GM21619 (cell line): ENCODE results near the gene LHFPL5.

Experiments
- ATAC-seq: cut with Tn5 transposase; IDR thresholded peaks from one replicate; pipeline ENCODE4 v1.9.1; 2021; ENCODE audit not compliant: unreplicated experiment

The LHFPL5 gene

GRCh38 chr6:35804996-35805736, at the start of gene LHFPL5:
Gene LHFPL5, plus strand, starts transcription at chr6:35805352. Its CDS starts 319 bp downstream, at chr6:35805671.
- no peak for ATAC-seq

- no peak for ATAC-seq
Measured at GRCh38 chr6:35757456-35758123, 47.6 kb upstream of the LHFPL5 start.

DNA sequence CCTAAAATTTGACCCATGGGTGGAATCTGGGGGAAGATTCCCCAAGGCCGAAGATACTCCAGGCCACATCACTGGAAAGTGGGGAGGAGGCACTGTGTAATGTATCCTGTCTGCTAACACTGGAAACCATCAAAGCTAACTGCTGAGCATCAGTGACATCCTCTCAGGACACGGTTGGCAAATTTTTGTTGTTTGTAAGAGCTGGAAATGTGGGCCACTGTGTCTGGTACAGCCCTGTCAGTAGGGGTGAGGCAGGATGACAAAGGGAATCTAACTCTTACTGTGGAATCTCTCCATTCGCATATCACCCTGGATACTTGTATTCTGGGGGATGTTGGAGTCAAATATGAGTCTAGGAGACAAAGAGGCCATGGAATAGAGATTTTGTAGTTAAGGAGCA, 45.7 kb upstream of the LHFPL5 start:
- ATAC-seq = no peak

GRCh38 chr6:35765739-35766138, 39.4 kb upstream of the LHFPL5 start:
- no peak for ATAC-seq

DNA sequence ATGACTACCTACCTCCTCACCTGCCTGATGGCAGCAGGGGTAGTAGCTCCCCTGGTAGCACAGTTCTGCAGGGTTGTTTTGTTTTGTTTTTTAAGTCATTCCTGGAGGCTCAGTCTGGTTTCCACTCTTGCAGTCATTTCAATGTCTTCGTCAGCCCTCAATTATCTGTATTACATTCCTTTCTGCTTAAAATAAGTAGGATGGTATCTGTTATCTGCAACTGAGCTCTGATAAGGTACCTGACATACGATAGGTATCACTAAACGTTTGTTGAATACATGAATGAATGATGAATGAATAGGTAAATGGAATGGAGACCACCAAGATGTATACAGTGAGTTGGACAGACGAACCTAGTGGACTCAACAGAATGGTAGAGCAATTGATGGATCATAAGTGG, 35.9 kb upstream of the LHFPL5 start:
- no peak for ATAC-seq

DNA sequence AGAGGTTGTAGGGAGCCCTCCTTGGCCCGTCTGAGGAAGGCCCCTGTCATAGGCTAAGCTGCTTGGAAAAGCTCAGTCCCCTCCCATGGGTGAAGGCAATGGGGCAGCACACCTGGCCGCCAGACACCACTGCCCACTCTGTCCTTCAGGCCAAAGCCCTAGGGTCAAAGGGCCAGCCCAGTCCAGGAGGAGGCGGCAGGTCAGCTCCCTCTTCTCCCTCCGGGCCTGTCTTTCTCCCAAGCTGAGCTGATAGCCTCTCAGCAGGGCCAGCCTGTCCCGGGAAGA, 33.9 kb upstream of the LHFPL5 start:
- ATAC-seq = no peak

GRCh38 chr6:35774116-35774794, 30.9 kb upstream of the LHFPL5 start:
- no peak for ATAC-seq

DNA sequence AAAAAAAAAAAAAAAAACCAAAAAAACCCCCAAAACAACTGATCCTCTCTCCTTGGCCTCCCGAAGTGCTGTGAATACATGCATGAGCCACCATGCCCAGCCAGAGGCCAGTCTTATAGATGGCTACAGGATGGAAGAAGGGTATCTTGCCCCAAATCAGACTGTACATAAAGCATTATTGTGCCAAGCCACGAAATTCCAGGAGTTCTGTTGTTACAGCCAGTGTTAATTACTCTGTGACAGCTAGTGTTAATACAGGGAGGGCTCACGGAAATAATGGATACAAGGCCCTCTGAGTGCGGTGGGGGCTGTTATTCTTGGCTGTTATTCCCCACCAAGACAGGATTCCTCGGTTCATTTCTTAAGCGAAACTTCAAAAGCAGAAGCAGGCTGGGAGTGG, 30.1 kb upstream of the LHFPL5 start:
- ATAC-seq = no peak

DNA sequence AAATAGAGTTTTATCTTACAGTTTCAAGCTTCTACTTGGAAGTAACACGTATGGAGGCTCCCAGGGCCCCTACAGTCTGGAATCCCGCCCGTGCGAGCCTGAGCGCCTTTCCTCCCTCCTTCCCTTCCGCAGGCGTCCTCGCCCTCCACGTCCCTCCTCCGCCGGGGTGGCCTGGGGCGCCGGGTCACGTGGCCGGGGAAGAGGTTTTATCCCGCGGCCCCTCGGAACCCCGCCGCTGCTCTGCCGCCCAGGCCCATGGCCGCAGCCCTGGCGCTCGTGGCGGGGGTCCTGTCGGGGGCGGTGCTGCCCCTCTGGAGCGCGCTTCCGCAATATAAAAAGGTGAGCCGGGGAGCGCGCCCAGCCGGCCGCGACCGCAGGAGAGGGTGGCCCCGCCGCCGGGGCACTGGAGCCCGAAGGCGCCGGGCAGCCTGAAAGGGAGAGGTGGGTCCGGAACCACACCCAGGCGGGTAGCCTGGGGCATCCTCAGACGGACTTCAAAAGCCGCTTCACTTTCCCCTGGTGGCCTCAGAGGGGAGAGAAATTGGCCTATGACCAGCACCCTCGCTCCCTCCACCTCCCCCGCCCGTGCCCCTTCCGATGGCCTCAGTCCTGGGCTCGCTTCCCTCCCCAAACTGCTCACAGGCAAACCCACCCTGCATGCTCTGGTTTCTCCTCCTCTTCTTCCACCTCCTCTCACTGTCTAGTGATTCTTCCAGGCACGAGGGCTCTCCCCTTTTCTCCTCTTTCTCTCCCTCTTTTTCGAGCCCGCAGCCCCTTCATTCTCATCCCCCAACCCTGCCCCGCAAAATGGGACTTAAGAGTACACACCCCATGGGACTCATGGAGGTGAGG, 28.6 kb upstream of the LHFPL5 start, which contains the start of gene CLPSL2:
Gene CLPSL2, plus strand, starts transcription at position 235 of the 852 bp plus-strand sequence. Its CDS starts 21 bp downstream, at position 256.
- no peak for ATAC-seq

GRCh38 chr6:35777356-35778102, 27.6 kb upstream of the LHFPL5 start:
- no peak for ATAC-seq

DNA sequence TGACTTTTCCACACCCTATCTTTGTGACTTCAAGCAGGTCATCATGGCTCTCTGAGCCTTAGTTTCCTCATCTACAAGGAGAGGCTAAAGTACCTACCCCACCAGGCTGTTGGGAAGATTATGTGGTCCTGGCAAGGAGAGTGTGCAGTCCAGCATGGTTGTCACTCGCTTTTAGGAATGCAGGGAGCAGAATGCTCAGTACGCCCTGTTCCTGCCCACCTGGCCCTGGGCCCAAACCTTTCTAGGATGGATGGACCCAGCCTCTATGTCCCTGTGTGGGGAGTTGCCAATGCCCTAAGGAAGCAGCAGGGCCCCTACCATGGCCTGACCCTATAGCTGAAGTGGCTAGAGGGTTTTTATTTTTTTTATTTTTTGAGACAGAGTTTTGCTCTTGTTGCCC, 26.7 kb upstream of the LHFPL5 start:
- no peak for ATAC-seq

DNA sequence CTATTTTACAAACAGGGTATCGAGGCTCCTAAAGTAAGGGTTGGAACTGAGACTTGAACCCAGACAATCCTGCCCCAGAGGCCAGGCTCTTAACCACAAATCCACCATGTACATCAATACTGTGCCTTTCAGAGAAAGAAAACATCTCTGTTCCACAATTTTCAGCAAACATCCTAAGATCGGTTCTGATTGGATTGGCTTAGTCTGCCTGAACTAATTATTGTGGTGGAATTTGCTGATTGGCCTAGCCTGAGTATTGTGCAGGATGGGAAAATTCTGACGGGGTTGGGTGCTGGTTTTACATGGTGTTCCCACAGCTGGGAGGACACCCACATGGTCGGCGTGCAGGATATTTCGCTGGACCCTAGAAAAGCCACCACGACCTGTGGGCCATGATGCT, 24.4 kb upstream of the LHFPL5 start, which contains the start of gene CLPSL1:
Gene CLPSL1, plus strand, starts transcription at position 301 of the 400 bp plus-strand sequence. Its CDS starts 92 bp downstream, at position 393.
- ATAC-seq = no peak

- ATAC-seq = no peak
Measured at GRCh38 chr6:35781290-35781689, 23.9 kb upstream of the LHFPL5 start.

DNA sequence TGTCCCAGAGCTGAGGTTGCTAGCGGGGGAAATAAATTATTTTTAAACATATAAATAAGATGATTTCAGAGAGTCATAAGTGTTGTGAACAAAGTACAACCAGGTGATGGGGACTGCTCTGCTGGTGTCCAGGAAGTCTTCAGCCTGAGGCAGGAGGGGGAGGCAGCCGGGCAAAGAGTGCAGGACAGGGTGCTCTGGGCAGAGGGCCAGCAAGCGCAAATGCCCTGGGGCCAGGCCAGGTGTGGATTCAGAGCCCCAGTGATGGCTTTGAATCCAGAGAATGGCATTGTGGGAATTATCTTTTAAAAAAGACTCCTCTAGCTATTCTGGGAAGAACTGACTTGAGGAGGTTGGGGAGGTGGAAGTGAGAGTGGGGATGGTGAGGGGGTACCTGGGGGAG, 22.7 kb upstream of the LHFPL5 start:
- no peak for ATAC-seq

GRCh38 chr6:35784200-35784599, 21.0 kb upstream of the LHFPL5 start:
- no peak for ATAC-seq

DNA sequence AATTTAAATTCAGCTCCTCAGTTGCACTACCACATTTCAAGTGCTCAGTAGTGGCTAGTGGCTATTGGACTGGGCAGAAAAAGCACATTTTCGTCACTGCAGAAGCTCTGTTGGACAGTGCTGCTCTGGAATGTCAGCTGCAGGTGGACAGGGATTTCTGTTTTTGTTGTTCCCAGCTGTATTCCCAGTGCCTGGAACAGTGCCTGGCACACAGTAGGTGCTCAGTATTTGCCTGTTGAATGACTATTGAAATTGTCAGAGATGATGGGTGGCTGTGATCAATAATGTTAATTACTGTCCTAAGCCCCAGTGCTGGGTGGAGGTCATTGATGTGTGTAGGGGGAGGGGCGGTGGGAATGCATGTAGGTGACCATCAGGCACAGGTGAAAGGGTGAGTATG, 18.9 kb upstream of the LHFPL5 start:
- ATAC-seq = no peak

- ATAC-seq = no peak
Measured at GRCh38 chr6:35786810-35787209, 18.3 kb upstream of the LHFPL5 start.

DNA sequence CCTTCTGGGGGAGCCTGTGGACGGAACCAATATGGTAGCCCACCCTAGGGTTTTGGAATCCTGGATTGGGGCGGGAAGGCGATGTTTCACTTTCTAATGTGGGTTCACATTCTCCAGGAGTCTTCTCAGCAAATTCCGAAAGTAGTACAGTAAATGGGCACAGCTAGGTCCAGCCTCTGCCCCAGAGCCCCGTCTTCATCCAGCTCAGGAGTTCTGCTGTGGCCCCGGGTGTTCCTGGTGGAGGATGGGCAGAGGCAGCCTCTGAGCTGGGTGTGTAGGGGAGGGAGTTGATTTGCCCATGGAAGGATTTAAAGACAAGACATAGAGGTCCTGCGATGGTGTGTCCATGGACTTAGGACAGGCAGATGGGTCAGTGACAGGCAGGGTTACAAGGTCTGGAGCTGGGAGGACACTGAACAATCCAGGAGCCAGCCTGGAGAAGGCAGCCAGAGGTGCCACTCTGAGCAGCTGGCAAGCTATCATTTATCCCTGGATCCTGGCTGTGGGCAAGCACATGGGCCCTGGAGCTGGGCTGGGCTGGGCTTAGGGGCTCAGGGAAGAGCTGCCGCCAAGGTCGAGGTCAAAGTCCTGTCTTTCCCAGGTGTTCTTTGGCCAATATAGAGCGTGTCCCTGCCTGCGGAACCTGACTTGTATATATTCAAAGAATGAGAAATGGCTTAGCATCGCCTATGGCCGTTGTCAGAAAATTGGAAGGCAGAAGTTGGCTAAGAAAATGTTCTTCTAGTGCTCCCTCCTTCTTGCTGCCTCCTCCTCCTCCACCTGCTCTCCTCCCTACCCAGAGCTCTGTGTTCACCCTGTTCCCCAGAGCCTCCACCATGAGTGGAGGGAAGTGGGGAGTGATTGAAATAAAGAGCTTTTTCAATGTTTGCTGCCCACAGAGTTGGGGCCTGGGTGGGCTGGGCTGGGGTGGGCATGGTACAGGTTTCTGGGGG, 17.6 kb upstream of the LHFPL5 start:
- ATAC-seq = no peak

GRCh38 chr6:35788423-35788982, 16.6 kb upstream of the LHFPL5 start:
- ATAC-seq = no peak
